Measurements from ENCODE around the gene EIF4H. TPM values are rescaled to one million over a fixed set of nuclear protein-coding genes. Genes with fewer than 3 reads are reported as not detected.

Gene EIF4H
- polyA plus RNA-seq, 2 of the 4 experiments (the other 2 are of a cell fraction) = 361 to 364 TPM

DNA sequence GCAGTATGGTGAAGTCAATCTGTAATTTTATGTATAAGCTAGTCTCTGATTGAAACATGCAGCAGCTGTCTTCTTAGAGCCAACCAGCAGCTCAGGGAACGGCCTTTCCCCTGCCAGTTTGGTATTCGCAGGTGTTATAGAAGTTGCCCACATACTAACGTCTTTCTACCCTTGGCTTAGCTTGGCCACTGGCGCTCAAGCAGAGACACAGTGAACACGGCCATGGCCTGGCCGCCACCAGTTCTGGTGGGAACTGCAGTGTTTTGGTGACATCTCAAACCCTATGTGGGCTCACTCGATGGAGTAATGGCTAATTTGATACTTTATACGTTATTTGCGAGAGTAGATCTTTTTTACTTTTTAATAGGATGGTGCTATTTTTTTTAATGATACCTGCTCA lies 17.1 kb downstream of the EIF4H start (continued):
- no peak for TF ChIP-seq KDM1A (IDR thresholded peaks at IDR 0.05; ENCODE audit: low read depth)

DNA sequence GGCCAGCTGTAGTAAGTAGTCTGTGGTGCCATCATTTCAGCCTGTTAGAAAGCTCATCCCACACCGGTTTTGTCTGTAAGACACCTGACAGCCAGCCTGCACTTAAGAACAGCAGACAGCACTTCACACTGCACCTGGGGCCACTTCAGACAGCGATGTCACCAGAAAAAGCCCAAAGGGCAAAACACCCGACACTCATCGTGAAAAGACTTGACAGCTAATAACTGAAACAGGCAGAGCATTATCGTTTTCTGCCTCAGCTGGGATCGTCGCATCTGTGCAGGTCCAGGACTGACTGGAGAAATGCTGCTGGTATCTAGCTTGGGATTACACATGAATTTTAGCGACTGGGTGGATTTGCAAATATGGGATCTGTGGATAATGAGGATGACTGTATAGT lies 18.9 kb downstream of the EIF4H start:
- Histone ChIP-seq H3K4me2 (no peak overlapping the region), H3K9me3 (no peaks in the 10 kb centered on the region), H3K4me1 (peaks cover 3% of the 10 kb centered on the region), H3K27ac (no peak overlapping the region), H3K4me3 (no peak overlapping the region)
- no peak for FAIRE-seq
- CTCF ChIA-PET = interaction anchor here (0.6 to 7.7 kb wide), 11 partner anchors 10 to 853 kb away, joined by 3 to 50 read pairs (median 4); no protein-coding TSS in a partner anchor
- no peak for DNase-seq (ENCODE audit: low read depth in 1 of 2, low spot score in 1 of 2)
- POLR2A ChIA-PET = interaction anchor here (0.7 kb wide), 1 partner anchor 13 kb away, joined by 4 read pairs; no protein-coding TSS in a partner anchor
- 87% methylated on average over 8 of the region's 8 CpGs for WGBS (ENCODE audit: missing lambda C conversion rate)
- no peak for ATAC-seq
- TF ChIP-seq HDAC2 (IDR thresholded peaks at IDR 0.05) (no peak), RFX5 (IDR thresholded peaks at IDR 0.05) (no peak), SMC3 (IDR thresholded peaks at IDR 0.05) (no peak), CBX8 (IDR thresholded peaks at IDR 0.05) (no peak), HOXB5 (CRISPR knock-in tag; IDR thresholded peaks at IDR 0.05) (no peak), SREBF2 (IDR thresholded peaks at IDR 0.05) (no peak), ZC3H11A (IDR thresholded peaks at IDR 0.05) (no peak), RAD21 (conservative IDR thresholded peaks at IDR 0.05 in 1 of 2, IDR thresholded peaks at IDR 0.05 in 1 of 2) (no peak), EHF (CRISPR knock-in tag; IDR thresholded peaks at IDR 0.05) (no peak), RNF2 (IDR thresholded peaks at IDR 0.05; ENCODE audit: borderline replicate concordance, low read depth) (no peak), POLR2A (IDR thresholded peaks at IDR 0.05; ENCODE audit: low read length) (no peak), RARB (CRISPR knock-in tag; IDR thresholded peaks at IDR 0.05) (no peak), MAFK (IDR thresholded peaks at IDR 0.05; ENCODE audit: partially characterized antibody) (no peak)
- TF ChIP-seq, protein P1, sequence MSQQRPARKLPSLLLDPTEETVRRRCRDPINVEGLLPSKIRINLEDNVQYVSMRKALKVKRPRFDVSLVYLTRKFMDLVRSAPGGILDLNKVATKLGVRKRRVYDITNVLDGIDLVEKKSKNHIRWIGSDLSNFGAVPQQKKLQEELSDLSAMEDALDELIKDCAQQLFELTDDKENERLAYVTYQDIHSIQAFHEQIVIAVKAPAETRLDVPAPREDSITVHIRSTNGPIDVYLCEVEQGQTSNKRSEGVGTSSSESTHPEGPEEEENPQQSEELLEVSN (IDR thresholded peaks at IDR 0.05; ENCODE audit: borderline replicate concordance, low read depth) = no peak
- TF ChIP-seq, protein P2, sequence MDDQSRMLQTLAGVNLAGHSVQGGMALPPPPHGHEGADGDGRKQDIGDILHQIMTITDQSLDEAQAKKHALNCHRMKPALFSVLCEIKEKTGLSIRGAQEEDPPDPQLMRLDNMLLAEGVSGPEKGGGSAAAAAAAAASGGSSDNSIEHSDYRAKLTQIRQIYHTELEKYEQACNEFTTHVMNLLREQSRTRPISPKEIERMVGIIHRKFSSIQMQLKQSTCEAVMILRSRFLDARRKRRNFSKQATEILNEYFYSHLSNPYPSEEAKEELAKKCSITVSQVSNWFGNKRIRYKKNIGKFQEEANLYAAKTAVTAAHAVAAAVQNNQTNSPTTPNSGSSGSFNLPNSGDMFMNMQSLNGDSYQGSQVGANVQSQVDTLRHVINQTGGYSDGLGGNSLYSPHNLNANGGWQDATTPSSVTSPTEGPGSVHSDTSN (IDR thresholded peaks at IDR 0.05) = no peak
- TF ChIP-seq, protein P3, sequence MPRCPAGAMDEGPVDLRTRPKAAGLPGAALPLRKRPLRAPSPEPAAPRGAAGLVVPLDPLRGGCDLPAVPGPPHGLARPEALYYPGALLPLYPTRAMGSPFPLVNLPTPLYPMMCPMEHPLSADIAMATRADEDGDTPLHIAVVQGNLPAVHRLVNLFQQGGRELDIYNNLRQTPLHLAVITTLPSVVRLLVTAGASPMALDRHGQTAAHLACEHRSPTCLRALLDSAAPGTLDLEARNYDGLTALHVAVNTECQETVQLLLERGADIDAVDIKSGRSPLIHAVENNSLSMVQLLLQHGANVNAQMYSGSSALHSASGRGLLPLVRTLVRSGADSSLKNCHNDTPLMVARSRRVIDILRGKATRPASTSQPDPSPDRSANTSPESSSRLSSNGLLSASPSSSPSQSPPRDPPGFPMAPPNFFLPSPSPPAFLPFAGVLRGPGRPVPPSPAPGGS (IDR thresholded peaks at IDR 0.05) = no peak

DNA sequence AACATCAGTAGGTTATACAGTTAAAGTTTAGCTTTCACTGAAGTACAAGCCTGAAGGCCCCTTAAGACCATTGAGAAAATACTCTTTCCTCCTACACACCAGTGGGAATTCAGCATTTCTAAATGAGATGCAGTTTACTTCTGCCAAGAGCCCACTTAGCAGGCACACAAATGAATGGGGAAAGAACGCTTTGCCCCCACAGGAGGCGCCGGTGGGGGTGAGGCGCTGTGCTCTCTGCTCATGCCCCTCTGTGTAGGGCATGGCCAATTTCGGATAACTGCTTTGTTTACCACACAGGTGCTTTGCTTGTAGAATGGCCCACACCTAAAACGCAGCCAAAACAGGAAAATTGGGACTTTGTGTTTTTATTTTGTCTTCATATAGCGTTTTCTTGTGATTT lies 19.8 kb downstream of the EIF4H start:
- no peak for DNase-seq (ENCODE audit: low read depth in 1 of 2, low spot score in 1 of 2)
- H3K27ac ChIP-seq = no peak overlapping the region
- no peaks in the 10 kb centered on the region for H3K4me1 ChIP-seq
- WGBS (ENCODE audit: missing lambda C conversion rate) = 88% methylated on average over 7 of the region's 7 CpGs
- FAIRE-seq = no peak
- ATAC-seq = no peak
- TF ChIP-seq NPAS2 (CRISPR knock-in tag; IDR thresholded peaks at IDR 0.05; ENCODE audit: borderline replicate concordance) (no peak), NR3C1 (IDR thresholded peaks at IDR 0.05) (no peak), SMC3 (IDR thresholded peaks at IDR 0.05) (no peak), MAZ (IDR thresholded peaks at IDR 0.05; ENCODE audit: borderline replicate concordance, low read depth, low read length) (no peak), POLR2AphosphoS2 (conservative IDR thresholded peaks at IDR 0.05; ENCODE audit: low read length) (0 out of 2 replicates have a peak, but pooled peaks have one; percentile 2)
- ChIA-PET CTCF (interaction anchor here (0.9 to 7.7 kb wide), 7 partner anchors 9 to 207 kb away, joined by 3 to 50 read pairs (median 16); no protein-coding TSS in a partner anchor), POLR2A (no interaction called here)
- no peaks in the 10 kb centered on the region for H3K9me3 ChIP-seq
- H3K4me3 ChIP-seq = no peak overlapping the region
- no peak overlapping the region for H3K4me2 ChIP-seq

DNA sequence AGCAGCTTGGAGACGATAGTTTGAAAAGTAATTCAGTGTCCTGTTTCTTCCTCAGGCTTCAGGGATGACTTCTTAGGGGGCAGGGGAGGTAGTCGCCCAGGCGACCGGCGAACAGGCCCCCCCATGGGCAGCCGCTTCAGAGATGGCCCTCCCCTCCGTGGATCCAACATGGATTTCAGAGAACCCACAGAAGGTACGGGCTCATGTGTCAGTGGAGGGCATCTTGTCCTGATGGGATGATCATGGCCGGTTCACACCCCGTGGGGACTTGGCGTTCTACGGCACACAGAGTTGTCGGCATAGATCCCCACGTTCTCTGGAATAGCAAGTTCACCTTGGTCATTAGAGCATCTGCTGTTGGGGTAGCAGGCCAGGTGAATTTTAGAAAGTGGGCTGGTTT lies 20.5 kb downstream of the EIF4H start:
- H3K4me3 ChIP-seq = no peak overlapping the region
- H3K4me1 ChIP-seq = no peaks in the 10 kb centered on the region; the same call in 2 of the 3 replicates
- H3K9me3 ChIP-seq = no peaks in the 10 kb centered on the region
- H3K27ac ChIP-seq = no peak overlapping the region
- H3K4me2 ChIP-seq = no peak overlapping the region
- CTCF ChIA-PET = interaction anchor here (2.3 to 7.7 kb wide), 3 partner anchors 9 to 126 kb away, joined by 7 to 50 read pairs (median 16); no protein-coding TSS in a partner anchor
- DNase-seq (ENCODE audit: low read depth in 1 of 2, low spot score in 1 of 2) (no peak), FAIRE-seq (no peak), ATAC-seq (no peak)
- WGBS (ENCODE audit: missing lambda C conversion rate) = 90% methylated on average over 14 of the region's 14 CpGs
- POLR2A ChIA-PET = no interaction called here
- TF ChIP-seq FOSL2 (IDR thresholded peaks at IDR 0.05) (no peak), FOSL2 (CRISPR knock-in tag; IDR thresholded peaks at IDR 0.05) (no peak), POLR2AphosphoS2 (conservative IDR thresholded peaks at IDR 0.05; ENCODE audit: low read length) (no peak), JUN (IDR thresholded peaks at IDR 0.05) (no peak), EHF (CRISPR knock-in tag; IDR thresholded peaks at IDR 0.05) (no peak), POLR2A (IDR thresholded peaks at IDR 0.05; ENCODE audit: low read length) (no peak), RARB (CRISPR knock-in tag; IDR thresholded peaks at IDR 0.05) (no peak), ZC3H11A (IDR thresholded peaks at IDR 0.05) (no peak), EP300 (IDR thresholded peaks at IDR 0.05) (no peak), MAFK (IDR thresholded peaks at IDR 0.05; ENCODE audit: partially characterized antibody) (no peak), CHD2 (IDR thresholded peaks at IDR 0.05; ENCODE audit: low read length, partially characterized antibody) (no peak)
- TF ChIP-seq, protein P4, sequence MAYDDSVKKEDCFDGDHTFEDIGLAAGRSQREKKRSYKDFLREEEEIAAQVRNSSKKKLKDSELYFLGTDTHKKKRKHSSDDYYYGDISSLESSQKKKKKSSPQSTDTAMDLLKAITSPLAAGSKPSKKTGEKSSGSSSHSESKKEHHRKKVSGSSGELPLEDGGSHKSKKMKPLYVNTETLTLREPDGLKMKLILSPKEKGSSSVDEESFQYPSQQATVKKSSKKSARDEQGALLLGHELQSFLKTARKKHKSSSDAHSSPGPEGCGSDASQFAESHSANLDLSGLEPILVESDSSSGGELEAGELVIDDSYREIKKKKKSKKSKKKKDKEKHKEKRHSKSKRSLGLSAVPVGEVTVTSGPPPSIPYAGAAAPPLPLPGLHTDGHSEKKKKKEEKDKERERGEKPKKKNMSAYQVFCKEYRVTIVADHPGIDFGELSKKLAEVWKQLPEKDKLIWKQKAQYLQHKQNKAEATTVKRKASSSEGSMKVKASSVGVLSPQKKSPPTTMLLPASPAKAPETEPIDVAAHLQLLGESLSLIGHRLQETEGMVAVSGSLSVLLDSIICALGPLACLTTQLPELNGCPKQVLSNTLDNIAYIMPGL (CRISPR knock-in tag; IDR thresholded peaks at IDR 0.05; ENCODE audit: borderline replicate concordance) = no peak
- TF ChIP-seq, protein P5, sequence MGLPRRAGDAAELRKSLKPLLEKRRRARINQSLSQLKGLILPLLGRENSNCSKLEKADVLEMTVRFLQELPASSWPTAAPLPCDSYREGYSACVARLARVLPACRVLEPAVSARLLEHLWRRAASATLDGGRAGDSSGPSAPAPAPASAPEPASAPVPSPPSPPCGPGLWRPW (IDR thresholded peaks at IDR 0.05) = no peak
- TF ChIP-seq, protein P6, sequence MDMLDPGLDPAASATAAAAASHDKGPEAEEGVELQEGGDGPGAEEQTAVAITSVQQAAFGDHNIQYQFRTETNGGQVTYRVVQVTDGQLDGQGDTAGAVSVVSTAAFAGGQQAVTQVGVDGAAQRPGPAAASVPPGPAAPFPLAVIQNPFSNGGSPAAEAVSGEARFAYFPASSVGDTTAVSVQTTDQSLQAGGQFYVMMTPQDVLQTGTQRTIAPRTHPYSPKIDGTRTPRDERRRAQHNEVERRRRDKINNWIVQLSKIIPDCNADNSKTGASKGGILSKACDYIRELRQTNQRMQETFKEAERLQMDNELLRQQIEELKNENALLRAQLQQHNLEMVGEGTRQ (IDR thresholded peaks at IDR 0.05) = no peak
